ENCODE measurements around the gene PDF.
A peak's percentile ranks its signal among the peaks of the same experiment; 100 is the strongest.
"Not testable (repeated sequence)": the region's sequence is repeated elsewhere in the genome, so short reads cannot be mapped to it uniquely, and the experiment has no call there.

The PDF gene, protein sequence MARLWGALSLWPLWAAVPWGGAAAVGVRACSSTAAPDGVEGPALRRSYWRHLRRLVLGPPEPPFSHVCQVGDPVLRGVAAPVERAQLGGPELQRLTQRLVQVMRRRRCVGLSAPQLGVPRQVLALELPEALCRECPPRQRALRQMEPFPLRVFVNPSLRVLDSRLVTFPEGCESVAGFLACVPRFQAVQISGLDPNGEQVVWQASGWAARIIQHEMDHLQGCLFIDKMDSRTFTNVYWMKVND

DNA sequence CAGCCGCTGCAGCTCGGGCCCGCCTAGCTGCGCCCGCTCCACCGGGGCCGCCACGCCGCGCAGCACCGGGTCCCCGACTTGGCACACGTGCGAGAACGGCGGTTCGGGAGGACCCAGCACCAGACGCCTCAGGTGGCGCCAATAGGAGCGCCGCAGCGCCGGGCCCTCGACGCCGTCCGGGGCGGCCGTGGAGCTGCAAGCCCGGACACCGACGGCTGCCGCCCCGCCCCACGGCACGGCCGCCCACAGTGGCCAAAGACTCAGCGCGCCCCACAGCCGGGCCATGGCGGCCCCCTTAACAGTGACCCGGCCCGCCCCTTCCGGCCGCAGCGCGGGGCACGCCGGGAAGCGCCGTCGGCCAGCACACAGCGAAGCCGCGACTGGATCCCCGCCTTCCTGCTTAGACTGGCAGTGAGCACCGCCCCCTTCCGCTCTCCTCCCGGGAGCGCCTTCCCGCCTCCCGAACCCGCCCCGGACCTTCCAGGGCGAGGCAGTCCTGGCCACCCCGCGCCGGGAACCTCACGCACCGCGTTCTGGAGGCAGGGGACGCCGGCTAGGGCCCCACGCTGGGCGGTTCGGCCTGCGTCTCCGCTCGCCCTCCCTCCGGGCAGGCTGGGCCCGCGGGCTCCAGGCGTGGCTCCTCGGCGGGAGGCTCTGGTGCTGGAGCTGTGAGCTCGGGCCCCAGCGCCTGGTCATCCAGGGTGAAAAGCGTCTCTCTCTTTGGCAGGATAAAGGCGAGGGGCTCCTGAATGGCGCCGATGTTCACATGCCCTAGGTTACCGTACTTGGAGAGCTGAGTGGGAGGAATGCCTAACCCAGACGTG, at the start of gene PDF:
Gene PDF, minus strand, starts transcription at position 303 of the 824 bp plus-strand sequence. Its CDS starts 18 bp downstream, at position 285.
- DNase-seq (ENCODE audit: low read depth): peak; percentile 63

DNA sequence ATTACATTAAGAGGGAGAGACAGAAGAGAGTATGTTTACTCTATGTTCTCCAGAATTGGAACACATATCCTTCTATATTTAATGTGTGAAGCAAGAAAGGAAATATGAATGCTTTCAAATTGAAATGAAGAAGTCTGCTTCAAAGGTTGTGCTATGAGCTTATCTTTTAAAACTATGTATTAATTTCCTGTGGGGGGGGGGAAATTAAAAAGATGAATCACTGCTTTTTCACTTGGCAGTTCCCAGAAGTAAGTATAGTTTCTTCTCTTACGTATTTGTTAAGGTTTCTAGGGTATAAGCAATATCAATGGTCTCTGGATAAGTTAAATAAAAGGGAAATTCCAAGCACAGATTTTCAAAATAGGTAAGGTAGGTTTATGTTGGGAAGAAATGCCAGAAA, 48.4 kb upstream of the PDF start:
- DNase-seq (ENCODE audit: low read depth): no peak

DNA sequence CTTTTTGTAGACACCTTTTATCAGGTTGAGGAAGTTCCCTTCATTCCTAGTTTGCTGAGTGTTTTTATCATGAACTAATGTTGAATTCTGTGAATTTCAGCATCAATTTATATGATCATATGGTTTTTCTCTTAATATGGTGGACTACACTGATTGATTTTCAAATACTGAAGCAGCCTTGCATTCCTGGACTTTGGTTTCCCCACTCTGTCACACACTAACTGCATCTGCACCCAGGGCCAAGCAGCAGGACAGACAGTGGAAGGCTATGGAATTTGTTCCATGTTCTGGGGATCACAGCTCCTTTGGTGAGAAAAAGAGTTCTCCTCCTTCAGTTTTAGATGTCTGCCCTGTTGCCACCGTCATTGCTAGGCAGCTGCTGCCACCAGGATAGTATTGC, 47.6 kb upstream of the PDF start:
- DNase-seq (ENCODE audit: low read depth): no peak

DNA sequence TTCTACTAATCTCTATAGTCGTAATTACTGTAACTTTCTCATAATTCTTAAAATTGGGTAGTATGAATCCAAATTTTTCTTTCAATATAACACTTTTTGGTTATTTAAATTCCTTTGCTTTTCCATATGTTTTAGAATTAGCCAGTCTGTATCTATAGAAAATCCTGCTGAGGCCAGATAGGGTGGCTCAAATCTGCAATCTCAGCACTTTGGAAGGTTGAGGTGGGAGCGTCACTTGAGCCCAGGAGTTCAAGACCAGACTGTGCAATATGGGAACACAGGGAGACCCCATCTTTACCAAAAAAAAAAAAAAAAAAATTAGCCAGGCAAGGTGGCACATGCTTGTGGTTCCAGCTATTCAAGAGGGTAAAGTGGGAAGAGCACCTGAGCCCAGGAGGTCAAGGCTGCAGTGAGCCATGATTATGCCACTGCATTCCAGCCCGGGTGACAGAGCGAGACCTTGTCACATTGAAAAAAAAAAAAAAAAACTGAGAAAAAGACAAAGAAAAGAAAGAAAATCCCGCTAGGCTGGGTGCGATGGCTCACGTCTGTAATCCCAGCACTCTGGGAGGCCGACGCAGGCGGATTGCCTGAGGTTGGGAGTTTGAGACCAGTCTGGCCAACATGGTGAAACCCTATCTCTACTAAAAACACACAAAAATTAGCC, 46.1 kb upstream of the PDF start:
- DNase-seq (ENCODE audit: low read depth): no peak

DNA sequence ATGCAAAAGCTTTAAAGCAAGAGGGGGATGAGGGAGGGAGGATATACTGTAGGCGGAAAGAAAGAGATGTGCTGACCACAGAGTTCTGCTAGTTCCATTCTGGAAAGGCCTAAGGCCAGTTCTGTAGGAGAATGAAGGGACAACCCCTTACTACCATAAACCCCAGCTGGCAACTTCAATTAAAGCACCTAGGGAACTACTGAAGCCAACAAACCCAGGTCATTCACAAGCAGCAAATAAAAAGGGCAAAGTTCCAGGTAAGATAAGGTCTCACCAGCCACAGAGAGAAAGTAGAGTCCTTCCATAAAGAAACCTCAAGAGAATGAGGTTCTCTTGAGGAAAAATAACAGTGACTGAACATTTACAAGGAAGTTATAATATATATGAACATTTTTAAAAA, 42.6 kb upstream of the PDF start:
- DNase-seq (ENCODE audit: low read depth): no peak

DNA sequence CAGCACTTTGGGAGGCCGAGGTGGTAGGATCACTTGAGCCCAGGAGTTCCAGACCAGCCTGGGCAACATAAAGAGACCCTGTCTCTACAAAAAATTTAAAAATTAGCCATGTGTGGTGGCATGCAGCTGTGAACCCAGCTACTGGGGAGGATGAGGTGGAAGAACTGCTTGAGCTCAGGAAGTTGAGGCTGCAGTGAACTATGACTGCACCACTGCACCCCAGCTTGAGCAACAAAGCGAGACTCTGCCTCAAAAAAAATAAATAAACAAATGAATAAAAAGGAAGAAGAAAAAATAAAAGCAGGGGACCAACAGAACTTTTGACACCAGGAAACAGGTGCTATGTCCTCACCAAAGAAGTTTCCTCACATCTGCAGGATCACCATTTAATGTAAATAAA, 41.2 kb upstream of the PDF start:
- no peak for DNase-seq (ENCODE audit: low read depth)

DNA sequence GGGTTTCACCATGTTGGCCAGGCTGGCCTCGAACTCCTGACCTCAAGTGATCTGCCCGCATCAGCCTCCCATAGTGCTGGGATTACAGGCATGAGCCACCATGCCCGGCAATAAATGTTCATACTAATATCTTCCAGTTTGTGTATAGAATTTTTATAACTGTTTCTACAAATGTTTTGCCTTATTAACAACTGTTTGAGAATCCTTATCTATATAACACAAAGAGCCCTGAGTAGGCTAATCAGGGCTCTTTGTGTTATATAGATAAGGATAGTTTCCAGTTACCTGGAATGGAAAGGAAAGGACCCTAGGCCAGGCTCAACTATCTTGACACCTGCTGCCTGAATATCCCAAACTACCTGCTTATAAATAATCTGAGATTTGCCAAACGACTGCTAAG, 38.5 kb upstream of the PDF start:
- no peak for DNase-seq (ENCODE audit: low read depth)

DNA sequence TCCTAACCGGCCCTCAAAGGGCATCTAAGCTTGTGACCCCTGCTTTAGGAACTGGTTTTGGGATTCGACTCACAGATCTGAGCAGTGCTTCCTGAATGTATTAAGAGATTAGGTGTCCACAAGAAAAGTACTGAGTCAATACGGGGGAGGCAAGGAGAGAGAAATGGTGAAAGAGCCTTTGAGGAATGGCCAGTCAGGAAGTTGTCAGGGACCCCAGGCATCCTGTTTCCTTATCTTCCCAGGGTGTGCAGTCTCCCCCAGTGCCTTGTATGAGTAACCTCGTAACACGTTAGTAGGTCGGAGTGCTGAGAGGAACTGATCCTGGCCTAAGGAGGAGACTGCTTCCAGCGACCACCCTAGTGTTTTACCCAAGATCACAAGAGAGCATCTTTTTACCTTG, 37.6 kb upstream of the PDF start:
- DNase-seq (ENCODE audit: low read depth): no peak

DNA sequence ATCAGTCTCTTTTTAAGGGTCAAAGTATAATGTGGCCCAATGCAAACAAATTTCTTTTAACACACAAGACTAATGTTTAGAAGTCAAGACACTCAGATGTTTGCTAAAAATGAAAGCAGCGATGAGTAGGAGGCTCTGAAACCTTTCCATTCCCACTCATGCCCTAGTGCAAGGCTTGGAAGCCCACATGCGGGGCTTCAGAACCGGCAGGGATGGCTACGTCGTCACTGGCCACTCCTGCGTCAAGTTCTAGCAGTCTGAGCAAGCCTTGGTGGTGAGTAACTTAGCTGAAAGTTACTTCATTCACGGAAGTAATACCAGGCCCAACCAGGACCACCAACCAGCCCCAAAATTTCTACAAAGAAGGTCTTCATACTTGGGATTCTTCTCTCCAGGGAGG, 36.0 kb upstream of the PDF start:
- DNase-seq (ENCODE audit: low read depth): no peak

DNA sequence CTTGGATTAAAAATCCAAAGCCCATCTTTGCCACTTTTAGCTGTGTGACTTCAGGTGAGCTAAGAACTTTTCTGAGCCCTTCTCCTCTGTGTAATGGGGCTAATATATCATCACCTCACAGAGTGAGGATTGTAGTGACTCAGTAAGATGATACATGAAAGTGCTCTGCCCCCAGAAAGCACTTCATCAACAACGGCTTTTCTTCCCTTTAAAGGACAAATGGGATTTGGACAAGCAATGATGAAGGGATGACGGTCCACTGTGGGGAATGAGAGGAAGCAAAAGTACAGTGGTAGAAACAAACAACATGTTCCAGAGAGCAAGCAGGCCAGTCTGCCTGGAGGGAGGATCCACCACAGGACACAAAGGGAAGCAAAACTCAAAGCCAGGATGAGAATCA, 35.5 kb upstream of the PDF start:
- no peak for DNase-seq (ENCODE audit: low read depth)

DNA sequence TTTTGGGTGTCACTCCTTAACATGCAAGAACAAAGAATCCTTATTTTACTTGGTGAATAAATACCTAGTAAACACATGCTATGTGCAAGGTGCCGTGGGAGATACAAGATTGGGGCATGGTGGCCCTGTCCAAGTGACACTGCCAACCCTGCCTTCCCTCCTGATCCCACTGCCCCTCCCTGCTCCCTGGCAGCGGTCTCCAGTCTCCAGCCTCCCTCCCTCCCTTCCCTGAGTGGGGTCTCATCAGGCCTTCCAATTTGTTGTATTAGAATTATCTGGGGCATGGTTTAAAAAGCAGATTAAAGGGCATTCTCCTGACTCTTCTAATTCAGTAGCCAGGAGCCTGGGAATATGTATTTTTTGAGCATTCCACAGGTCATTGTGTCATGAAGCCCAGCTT, 33.7 kb upstream of the PDF start:
- DNase-seq (ENCODE audit: low read depth): no peak

DNA sequence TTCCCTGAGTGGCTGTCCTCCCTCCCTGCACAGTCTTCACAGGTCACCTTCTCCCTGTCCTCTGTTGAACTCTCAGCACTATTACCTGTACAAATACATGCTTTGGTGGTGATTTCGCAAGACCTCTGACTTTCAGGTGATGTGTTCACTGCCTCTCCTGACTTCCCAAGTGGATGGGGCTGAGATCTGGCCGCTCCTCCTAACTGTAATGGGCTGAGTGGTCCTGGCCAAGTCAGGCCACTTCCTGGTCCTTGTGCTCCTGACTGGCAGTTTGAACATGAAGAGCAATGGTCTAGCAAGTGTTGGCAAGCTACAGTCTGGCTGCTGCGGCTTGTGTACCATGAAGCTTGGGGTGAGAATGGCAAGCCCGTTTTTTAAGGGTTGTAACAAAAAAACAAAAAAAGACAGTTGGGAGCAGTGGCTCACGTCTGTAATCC, 32.9 kb upstream of the PDF start:
- DNase-seq (ENCODE audit: low read depth): no peak

DNA sequence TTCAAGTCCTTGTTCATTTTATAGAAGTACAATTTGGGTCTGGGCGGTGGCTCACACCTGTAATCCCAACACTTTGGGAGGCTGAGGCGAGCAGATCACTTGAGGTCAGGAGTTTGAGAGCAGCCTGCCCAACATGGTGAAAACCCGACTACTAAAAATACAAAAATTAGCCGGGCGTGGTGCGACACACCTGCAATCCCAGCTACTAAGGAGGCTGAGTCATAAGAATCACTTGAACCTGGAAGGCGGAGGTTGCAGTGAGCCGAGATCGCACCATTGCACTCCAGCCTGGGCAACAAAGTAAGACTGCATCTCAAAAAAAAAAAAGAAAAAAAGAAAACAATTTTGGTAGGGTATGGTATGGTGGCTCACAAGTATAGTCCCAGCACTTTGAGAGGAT, 29.7 kb upstream of the PDF start:
- not testable (repeated sequence) for DNase-seq (ENCODE audit: low read depth)

DNA sequence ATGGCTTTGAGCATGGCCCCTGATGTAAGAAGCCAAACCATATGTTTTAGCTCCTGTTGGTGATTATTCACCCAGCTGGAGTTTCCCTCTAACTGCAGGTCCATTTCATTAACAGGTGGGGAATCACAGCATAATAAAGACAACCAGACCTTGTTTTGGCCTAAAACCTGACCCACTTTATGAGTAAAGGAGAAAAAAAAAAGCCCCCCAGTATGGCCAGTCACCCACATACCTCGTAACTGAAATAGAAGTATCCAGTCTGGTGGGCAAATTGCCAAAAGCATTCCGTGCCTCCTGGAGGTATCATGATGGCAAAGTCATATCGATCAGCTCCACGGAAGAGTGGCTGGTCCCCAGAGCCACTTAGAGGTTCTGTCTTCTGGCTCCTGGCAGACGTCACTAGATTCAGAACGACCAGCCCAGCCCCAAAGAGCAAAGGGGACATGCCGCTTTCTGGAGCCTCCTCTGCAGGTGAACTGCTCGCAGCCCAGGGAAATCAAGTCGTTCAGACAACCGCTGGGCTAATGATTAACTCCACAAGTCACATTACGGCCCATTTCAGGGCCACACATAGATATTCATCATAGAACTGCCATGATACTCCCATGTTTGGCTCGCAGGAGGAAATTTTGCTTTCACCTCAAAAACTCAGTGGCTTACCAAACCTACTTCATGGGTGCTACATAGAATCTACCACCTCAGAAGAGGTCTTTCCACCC, 21.1 kb upstream of the PDF start, which contains the start of gene TMED6:
Gene TMED6, minus strand, starts transcription at position 478 of the 719 bp plus-strand sequence. Its CDS starts 33 bp downstream, at position 445.
- DNase-seq (ENCODE audit: low read depth): no peak

DNA sequence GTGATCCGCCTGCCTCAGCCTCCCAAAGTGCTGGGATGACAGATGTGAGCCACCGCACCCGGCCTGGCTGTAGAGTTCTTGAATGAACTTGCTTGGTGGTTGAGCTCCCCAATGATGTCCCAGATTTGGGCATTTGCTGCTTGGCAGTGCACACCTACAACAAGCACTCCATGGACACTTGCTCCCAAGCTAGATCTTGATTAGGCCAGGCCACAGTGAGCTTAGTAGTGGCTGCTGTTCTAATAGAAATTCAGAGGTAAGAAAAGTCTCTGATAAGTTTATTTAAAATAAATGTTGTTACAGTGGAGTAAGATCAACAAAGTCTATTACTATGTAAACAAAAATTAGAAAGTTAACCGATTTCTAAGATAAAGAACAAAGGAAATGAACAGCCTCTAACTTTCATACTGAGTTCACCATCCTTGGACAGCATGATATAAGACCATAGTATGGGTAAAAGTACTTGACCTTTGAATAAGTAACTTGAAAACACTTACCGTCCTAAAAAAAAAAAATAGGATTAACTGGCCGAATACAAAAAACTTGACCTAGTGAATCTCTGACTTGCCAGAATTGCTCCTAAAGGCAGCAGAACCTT, 20.2 kb upstream of the PDF start:
- DNase-seq (ENCODE audit: low read depth): no peak

DNA sequence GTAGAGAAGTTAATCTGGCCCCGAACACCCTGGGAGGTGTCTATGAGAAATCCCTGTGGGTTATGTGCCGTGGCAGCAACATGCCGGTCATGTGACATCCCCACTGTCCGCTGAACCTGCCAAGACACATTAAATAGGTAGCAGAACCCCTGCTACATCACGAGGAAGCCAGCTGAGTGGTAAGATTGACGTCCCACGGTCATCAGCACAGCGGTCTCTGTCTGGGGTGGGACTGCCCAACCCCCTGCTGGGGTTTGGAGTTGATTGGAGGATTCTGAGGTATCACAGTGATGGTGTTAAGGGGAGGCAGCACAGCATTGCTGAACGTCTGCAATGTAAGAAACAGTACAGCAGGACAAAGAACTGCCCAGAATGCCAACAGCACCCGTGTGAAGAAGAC, 19.1 kb upstream of the PDF start:
- DNase-seq (ENCODE audit: low read depth): no peak

DNA sequence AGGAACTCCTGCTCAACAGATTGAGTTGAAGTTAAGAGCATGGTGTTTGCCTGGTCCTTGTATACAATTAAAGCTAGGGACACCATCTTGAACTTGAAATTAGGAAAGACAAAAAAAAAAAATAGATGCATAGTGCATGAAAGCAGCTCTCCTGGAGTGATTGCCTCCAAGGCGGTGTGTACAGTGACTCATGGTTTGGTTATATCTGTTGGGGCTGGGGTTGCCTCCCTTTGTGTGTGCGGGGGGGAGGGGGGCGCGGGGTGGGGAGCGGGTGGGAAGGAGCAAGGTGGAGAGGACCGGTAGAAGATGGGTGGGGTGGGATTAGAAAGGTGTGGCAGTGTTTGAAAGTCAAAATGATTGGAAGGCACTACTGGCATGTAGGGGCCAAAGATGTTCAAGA, 17.8 kb upstream of the PDF start:
- no peak for DNase-seq (ENCODE audit: low read depth)

DNA sequence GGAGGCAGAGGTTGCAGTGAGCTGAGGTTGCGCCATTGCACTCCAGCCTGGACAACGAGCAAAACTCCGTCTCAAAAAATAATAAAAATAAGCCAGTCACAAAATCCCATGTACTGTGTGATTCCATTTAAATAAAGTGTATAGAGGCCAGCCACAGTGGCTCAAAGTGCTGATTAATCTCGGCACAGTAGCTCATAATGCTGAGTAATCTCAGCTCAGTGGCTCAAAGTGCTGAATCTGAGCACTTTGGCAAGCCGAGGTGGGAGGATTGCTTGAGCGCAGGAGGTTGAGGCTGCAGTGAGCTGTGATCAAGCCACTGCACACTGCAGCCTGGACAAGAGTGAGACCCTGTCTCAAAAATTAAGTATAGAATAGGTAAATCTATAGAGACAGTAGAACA, 16.3 kb upstream of the PDF start:
- DNase-seq (ENCODE audit: low read depth): no peak

DNA sequence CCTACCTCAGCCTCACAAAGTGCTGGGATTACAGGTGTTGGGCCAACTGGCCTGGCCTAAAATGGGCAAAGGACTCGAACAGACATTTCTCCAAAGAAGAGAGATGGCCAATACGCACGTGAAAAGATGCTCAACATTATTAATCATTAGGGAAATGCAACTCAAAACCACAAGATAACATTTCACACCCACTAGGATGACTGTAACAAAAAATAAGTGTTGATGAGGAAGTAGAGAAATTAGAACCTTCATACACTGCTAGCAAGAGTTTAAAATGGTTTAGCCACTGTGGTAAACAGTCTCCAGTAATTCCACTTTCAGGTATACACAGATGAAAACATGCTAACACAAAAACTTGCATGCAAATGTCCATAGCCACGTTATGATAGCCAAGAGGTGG, 15.5 kb upstream of the PDF start:
- DNase-seq (ENCODE audit: low read depth): no peak

DNA sequence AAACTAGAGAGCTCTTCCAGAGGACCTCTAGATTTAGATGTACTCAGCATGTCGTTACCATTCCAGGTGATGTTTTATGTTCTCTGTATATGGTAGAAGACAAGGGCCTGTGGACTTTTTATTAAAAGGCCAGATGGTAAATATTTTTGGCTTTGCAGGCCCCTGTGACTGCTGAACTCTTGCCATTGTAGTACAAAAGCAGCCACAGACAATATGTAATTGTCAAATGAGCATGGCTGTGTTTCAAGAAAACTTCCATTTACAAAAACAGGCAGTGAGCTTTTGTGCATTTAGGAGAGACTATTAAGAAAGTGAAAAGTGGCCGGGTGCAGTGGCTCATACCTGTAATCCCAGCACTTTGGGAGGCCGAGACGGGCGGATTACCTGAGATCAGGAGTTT, 13.8 kb upstream of the PDF start:
- DNase-seq (ENCODE audit: low read depth): no peak

DNA sequence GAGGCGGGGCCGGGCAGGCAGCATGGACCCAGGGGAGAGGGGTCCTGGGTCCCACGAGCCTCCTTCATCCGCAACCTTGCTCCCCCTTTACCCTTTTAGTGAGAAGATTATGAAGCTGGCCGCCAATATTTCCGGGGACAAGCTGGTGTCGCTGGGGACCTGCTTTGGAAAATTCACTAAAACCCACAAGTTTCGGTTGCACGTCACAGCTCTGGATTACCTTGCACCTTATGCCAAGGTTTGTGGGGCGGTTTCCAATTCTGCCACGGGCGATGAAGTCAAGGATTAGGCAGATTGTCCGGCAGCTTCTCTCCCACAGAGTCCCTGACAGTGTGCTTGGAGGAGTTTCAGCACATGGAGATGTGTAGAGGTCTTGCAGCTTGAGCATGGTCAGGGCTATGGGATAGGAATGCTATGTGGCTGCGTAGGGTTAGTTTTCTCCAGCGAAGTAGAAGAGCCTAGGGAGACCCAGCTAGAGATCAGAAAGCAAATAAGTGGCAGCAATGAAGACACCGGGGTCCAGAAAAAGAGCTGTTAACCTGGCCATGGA, 9.8 kb upstream of the PDF start:
- no peak for DNase-seq (ENCODE audit: low read depth)

All from stimulated activated CD8-positive, alpha-beta memory T cell treated with anti-CD3 and anti-CD28 coated beads, Interleukin-7, amount 100 ng/mL, for 24 hours (primary cell).